GM18507 (cell line): ENCODE data around the gene TCL1A.
A peak's percentile ranks its signal among the peaks of the same experiment; 100 is the strongest.
"Not testable (repeated sequence)": the region's sequence is repeated elsewhere in the genome, so short reads cannot be mapped to it uniquely, and the experiment has no call there.

Source experiments
- DNase-seq: peaks from one replicate; pipeline ENCODE4 v3.0.0; 2011; ENCODE audit warnings: low read depth; ENCODE audit not compliant: insufficient read length; ENCODE audit errors: extremely low spot score
- FAIRE-seq: peaks from 2 replicates; lab custom pipeline; 2011; peaks lifted over from hg19 to GRCh38; lab: Jason Lieb, UNC

Gene TCL1A

DNA sequence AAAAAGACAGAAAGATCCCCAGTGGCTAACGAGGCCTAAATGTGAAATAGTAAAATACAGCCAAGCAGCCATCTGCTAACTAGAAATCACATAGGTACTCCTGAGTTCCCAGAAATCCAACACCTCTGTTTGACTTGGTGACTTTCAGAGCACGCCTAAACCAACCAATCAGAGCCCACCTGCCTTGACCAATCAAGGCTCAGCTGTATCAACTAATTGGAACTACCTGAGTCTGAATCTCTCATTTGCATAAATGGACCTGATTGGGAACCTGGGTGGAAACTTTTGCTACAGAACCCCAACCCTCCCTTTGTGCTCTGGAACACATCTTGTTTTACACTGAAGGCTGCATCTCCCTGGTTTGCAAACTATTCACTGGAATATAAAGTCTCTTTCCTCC lies 32.8 kb downstream of the TCL1A start:
- FAIRE-seq (peak; percentile 21), DNase-seq (no peak)

DNA sequence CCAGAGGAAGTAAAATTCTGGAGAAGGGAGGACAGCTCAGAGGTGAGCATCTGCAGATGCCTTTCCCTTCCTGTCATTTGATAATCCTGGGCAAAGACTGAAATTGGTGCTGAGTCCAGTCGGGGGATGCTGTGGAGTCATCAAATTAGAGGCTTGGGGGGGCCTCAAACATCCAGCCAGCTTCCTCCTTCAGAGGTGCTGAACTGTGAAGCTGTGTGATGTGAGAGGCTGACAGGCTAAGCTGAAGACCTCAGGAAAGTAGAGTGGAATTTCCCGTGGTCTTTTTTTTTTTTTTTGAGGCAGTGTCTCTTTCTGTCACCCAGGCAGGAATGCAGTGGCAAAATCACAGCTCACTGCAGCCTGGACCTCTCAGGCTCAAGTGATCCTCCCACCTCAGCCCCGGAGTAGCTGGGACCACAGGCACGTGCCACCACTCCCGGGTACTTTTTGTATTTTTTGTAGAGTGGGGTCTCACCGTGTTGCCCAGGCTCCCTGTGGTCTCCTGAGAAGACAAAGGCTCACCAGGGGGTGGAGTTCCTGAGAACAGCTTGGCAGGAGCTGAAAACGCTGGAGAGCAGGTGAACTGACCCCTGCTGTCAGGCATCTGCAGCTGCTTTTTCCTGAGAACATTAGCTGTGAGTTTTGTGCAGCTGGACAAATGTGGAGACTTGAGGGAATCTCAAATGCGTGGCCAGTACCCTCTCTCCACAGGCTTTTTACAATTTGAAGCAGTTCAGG lies 33.8 kb downstream of the TCL1A start:
- FAIRE-seq (peak; percentile 80), DNase-seq (no peak)

DNA sequence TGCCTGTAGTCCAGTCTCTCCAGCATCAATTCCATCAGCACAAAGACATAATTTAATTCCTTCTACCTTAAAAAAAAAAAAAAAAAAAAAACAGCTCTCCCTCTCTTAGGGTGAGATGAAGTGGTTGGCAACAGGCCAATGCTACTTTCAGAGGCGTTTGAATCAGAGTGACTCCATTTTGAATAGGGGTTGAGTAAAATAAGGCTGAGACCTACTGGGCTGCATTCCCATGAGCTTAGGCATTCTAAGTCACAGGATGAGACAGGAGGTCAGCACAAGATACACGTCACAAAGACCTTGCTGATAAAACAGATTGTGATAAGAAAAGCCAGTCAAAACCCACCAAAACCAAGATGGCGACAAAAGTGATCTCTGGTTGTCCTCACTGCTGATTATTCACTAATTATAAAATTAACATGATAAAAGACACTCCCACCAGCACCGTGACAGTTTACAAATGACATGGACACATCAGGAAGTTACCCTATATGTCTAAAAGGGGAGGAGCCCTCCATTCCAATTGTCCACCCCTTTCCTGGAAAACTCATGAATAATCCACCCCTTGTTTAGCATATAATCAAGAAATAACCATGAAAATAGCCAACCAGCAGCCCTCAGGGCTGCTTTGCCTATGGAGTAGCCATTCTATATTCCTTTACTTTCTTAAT lies 34.6 kb downstream of the TCL1A start:
- DNase-seq (no peak), FAIRE-seq (no peak)

DNA sequence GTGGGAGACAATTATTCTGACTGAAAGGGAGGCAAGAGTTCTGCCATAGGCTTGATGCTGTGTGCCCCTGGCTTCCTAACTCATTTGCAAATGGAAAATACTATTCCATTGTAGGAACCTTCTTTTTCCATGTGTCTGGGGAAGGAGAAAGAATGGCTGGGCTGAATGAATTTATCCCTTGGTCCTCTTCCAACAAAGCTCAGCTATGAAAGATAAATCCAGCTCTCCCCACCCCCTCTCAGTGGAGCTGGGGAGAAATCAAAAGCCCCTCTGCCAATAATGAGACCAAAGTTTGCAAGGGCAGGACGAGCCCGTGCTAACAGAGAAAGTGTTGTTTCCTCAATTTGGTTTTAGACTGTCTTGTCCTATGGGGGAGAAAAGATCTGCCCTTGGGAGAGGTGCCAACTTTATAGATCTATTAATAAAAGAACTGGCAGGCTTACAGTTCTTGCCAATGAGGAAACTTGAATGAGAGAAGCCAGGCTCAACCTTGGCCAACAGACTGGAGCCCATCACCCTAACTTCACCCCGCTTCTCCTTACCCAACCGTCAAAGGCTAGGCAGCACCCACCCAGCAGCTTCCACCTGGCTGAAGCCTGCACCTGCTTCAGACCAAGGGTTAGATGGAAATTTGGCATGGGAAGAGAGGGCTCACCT lies 36.6 kb downstream of the TCL1A start:
- FAIRE-seq (peak; percentile 35), DNase-seq (no peak)

DNA sequence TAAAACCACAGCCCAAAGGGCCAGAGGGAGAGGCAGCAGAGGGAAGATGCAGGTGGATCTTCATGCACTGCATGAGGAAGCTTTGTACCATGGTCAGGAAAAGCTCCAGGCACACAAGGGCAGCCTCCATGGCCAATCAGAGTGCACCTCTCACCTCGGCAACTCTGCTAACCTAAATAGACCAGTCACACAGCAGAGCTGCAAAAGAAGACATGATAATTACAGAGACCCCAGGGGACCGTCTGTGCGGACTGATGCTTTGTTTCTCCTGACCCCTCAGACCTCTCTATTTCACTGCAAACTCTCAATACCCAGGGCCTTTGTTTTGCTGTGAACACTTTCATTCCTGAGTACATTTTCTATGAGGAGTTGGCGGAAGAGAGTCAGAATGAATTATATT lies 38.4 kb downstream of the TCL1A start:
- FAIRE-seq (no peak), DNase-seq (no peak)

DNA sequence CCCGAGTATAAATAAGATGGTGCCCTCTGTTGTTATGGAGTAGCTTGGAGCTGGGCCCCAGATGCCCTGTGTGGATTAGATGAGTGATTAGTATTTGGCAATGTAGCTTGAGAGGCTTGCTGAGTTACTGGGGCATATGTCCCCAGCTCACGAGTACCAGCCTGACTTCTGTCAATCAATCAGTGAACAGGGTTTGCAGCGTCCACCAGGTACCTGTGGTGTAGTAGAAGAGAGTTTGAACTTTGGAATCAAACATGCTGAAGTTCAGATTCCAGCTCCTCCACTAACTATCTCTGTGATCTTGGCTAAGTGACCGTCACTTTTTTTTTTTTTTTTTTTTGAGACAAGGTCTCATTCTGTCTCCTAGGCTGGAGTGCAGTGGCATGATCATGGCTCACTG lies 39.3 kb downstream of the TCL1A start:
- FAIRE-seq = no peak
- DNase-seq = no peak

DNA sequence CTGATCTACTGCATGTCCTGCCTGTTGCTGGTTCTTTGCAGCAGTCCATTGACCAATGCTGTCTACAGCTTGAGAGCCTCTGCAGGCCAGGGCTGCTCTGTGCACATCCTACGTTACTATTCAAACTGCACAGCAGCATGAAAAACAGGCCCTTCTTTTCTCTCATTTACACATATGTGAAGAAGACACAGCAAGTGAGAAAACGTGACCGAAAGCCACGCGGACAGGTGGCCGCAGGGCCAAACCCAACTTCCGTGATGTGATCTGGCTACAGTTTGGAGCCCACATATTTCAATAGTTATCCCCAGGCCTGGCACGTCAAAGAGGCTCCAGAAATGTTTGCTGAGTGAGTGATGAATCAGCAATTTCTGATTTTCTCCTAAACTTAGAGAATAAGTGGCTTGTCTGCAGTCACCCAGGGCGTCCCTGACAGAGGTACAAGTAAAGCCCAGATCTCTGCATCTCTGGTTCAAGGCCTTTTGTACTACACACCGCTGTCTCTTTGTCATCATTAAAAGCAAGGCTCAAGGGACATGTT lies 45.6 kb downstream of the TCL1A start:
- no peak for DNase-seq
- peak; percentile 64 for FAIRE-seq

DNA sequence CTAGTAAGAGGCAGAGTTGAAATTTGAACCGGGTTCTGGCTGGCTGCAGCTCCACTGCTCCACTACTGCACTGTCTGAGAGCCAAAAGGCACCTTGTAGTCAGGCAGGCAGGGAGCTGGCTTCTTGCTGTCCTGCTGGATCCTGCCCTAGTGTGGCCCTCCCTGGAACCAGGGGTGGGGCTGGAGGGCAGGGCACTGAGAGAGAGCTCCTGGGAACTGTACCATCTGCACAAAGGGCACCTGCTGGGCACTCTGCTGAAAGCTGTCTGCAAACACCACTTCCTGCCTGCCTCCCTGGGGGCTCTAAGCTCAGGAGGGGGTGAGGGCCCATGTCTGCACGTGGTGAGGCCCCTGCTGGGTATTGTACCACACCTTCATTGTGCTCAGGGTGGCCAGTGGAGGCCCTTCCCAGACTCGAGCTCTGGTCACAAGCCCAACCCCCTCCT lies 46.7 kb downstream of the TCL1A start:
- no peak for DNase-seq
- peak; percentile 24 for FAIRE-seq

DNA sequence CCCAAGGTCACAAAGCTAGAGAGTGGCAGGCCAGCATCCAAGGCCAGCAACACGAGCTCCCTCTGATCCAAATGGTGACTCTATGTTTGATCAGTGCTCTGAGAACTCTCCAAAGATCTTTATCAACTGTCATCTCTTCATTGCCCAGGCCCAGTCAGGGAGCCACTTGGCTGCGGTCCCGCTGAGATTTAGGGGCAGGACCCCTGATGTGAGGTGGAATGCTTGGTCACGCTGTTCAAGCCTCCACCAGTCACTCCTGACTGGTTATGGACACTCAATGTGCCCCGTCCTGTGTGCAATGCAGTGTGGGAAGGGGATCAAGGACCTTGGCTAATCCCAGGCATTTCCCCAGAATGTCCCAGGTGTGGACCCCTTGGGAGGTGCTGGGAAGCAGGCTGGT lies 47.5 kb downstream of the TCL1A start:
- DNase-seq (no peak), FAIRE-seq (no peak)

DNA sequence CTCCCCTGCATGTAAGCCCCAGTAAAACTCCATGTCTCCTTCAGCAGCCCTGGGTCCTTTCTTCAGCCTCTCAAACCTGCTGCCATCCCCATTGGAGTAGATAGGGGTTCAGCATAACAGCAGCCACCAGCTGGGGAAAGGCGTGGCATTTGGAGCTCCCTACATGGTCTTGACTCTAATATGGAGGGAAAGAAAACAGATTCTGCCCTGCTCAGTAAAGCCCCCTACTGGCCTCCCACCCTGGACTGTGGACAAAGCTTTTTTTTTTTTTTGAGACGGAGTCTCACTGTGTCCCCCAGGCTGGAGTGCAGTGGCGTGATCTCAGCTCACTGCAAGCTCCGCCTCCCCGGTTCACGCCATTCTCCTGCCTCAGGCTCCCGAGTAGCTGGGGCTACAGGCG lies 48.4 kb downstream of the TCL1A start:
- DNase-seq = not testable (repeated sequence)
- peak; percentile 56 for FAIRE-seq

DNA sequence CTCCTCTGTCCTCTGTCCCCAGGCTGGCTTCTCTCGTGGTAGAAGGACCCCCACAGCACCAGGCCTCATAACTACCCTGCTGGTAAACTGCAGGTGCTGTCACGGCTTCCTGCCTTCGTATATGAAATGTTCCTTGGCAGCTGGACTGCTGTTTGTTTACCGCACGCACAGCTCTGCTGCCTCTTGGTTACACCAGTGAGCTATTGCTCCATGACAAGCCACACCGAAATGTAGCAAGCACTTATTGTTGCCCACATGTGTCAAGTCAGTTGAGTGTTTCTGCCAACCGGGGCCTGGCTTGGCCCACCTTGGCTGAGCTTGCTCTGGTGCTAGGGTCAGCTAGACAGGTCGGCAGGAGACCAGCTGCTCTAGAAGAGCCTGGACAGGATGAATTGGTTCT lies 49.4 kb downstream of the TCL1A start:
- no peak for DNase-seq
- peak; percentile 75 for FAIRE-seq

DNA sequence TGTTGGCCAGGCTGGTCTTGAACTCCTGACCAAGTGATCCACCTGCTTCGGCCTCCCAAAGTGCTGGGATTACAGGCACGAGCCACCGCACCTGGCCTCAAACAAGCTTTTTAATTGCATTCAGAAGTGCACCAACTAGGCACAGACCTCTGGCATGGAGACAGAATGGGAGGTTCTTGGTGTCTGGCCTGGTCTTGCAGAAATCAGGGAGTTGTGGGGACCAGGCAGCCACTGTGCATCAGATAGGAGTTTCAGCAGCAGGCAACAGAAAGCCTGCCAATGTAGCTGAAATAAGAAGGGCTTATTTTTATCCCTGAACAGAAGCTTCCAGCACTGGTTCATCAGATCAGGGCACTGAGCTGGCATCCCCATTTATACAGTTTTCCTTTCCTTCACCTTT lies 49.9 kb downstream of the TCL1A start:
- DNase-seq = no peak
- no peak for FAIRE-seq

DNA sequence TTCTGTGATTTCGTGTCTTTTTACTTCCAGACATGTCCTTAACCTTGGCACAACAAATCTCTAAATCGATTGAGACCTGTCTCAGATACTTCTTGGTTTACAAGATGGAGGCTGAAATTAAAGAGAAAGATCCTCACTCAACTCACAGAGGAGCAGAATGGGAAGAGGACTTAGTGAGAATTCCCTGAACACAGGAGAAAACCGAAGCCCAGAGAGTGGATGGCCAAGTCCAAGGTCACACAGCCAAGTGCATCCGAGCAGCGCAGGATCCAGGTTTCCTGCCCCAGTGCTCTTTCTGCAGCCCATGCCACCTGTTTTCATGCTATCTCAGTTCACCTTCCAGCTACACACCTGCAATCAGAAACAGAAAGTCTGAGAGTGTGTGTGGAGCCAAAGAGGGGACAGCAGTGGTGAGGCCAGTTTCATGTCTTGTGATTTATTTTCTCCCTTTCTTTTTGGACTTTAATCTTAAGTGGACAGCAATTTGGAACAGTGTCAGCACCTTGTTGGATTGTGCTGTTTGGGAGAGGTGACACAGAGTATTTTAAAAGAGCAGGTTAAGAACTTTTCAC lies 50.6 kb downstream of the TCL1A start:
- DNase-seq (no peak), FAIRE-seq (no peak)

DNA sequence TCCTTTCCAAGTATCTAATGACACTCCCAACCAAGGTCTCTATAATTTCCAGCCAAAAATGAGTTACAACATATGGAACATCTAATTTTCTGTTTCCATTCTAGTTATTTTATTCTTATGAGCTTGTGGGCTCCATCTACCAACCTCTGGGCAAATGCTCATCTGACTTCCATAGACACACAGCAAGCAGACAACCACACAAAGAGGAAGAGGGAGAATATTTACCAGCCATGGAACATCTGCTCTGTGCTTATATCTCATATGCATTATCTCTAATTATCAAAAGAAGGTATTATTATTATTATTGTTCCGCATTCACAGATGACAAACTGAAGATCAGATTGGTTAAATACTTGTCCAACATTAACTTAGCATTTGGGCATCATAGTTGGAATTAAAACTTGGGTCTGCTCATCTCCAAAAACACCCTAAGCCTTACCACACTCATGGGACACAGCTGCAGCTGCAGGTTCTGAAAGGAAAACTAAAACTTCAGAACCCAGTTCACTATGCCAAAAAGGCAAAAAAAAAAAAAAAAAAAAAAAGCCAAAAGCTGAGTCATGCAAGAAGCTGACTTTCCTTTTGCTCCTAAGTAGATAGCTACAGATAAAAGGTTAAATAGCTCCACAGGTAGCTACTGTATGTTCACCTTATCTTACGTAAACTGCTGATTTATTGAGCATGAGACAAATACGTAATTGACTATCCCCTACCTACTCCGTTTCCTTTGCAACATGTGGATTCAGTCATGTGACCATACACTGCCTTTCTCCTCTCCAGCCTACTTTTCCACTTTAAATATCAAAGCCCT lies 51.3 kb downstream of the TCL1A start:
- FAIRE-seq = no peak
- DNase-seq = no peak

DNA sequence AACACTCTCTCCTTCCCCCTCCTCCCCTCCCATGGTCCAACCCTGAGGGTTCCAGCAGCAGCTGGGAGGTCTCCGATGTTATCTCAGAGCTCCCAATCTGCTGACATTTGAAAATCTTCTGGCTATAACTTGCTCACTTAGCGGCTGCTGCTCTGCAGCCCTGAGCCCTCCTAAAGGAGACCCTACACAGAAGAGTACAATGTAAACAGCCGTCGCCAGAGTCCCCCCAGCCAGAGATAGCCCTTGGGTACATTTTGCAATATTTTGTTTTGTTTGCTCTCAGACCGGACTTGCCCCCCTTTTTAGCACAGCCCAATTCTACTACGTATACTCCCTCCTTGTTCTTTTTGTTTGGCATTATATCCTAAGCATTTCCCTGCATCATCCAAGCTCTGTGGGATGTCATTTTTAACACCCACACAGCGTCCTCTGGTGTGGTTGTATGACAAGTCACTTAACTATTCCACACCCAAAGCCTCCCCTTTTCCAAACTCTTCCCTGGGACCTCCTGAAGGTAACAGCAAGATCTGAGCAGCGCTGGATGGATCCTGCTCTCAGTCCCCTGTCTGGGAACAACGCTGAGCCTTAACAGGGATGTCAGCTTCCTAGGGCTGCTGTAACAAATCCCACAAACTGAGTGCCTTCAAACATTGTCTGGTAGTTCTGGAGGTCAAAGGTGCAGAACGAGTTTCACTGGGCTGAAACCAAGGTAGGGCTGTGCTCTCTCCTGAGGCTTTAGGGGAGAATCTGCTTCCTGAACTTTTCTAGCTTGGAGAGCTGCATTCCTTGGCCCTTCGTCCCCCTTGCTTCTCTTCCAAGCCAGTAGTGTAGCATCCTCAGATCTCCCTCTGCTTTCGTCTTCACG lies 53.0 kb downstream of the TCL1A start:
- DNase-seq (no peak), FAIRE-seq (no peak)

DNA sequence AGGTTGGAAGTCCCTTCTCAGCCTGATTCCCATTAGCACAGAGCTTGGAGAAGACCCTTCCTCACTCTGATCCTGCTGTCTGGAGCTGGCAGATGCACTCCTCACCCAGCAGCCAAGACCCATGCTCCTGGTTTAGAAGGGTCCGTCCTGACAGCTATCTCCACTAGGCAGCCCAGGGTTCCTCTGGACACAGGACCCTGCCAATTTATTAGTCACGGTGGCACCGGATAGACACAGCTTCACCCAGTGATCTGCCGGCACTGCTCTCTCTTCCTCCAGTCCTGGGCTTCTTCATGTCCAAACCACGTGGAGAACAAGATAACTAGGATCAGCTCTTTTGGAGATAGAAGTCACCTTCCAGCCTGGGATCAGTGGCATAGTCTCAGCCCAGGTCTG lies 53.9 kb downstream of the TCL1A start:
- FAIRE-seq (no peak), DNase-seq (no peak)
